K562 (cell line): Measurements from ENCODE around the gene UHRF1. TPM values are rescaled to one million over a fixed set of nuclear protein-coding genes. Genes with fewer than 3 reads are reported as not detected.

Experiments used
- ATF4 ChIP-seq: fragments of 450-650 bp; formaldehyde crosslinking; IDR thresholded peaks from 2 replicates; pipeline ENCODE4 v1.4.0; 2022; ENCODE audit warnings: mild to moderate bottlenecking, moderate library complexity
- CEBPB ChIP-seq: fragments of 450-650 bp; IDR thresholded peaks from 2 replicates; pipeline ENCODE4 v1.6.1; 2016; ENCODE audit warnings: missing genetic modification characterization, missing compliant biosample characterization
- DEAF1 ChIP-seq: fragments of 450-650 bp; formaldehyde crosslinking; IDR thresholded peaks from 2 replicates; pipeline ENCODE4 v1.4.0; 2020; ENCODE audit warnings: mild to moderate bottlenecking, moderate library complexity
- EP300 ChIP-seq: IDR thresholded peaks from 2 replicates; pipeline ENCODE4 v1.6.1; 2012; ENCODE audit warnings: low read length, improper control_type of control experiment
- FOXJ2 ChIP-seq: fragments of 200-800 bp; sonication (Bioruptor generic); IDR thresholded peaks from 2 replicates; pipeline ENCODE4 v1.6.1; 2016; ENCODE audit warnings: missing genetic modification characterization, missing compliant biosample characterization
- FOXM1 ChIP-seq, 2 experiments: fragments of 450-650 bp in 1 of 2; sonication (generic) in 1 of 2; formaldehyde crosslinking in 1 of 2; IDR thresholded peaks; 2 replicates each; pipeline versions ENCODE4 v1.6.1 to v1.9.0; 2017 to 2022; ENCODE audit warnings: low read depth in 2 of 2, mild to moderate bottlenecking in 2 of 2, missing genetic modification reagents in 1 of 2, moderate library complexity in 1 of 2
- KAT8 ChIP-seq: fragments of 450-650 bp; IDR thresholded peaks from 2 replicates; pipeline ENCODE4 v1.6.1; 2016; ENCODE audit warnings: low read depth, mild to moderate bottlenecking
- L3MBTL2 ChIP-seq: fragments of 450-650 bp; IDR thresholded peaks from 2 replicates; pipeline ENCODE4 v1.6.1; 2016; ENCODE audit warnings: mild to moderate bottlenecking, moderate library complexity
- MNT ChIP-seq, 2 experiments: fragments of 450-650 bp; conservative IDR thresholded peaks; 2 replicates each; pipeline ENCODE4 v1.6.1; 2017; ENCODE audit warnings: mild to moderate bottlenecking in 2 of 2, moderate library complexity in 2 of 2
- NCOA1 ChIP-seq: fragments of 450-650 bp; IDR thresholded peaks from 2 replicates; pipeline ENCODE4 v1.6.1; 2016; ENCODE audit warnings: low read depth
- POLR2AphosphoS2 ChIP-seq: IDR thresholded peaks from 2 replicates; pipeline ENCODE4 v1.6.1; 2012; ENCODE audit warnings: low read length, improper control_type of control experiment
- SMARCA4 ChIP-seq: fragments of 450-650 bp; IDR thresholded peaks from 2 replicates; pipeline ENCODE4 v1.6.1; 2016
- SREBF1 ChIP-seq: fragments of 150-350 bp; IDR thresholded peaks from 2 replicates; pipeline ENCODE4 v1.6.1; 2014; ENCODE audit warnings: antibody characterized with exemption, low read depth, low read length, borderline replicate concordance
- TBL1XR1 ChIP-seq, 2 experiments: IDR thresholded peaks; 2 replicates each; pipeline ENCODE4 v1.6.1; 2012; ENCODE audit warnings: improper control_type of control experiment in 2 of 2, low read length in 2 of 2, mild to moderate bottlenecking in 1 of 2
- TBP ChIP-seq: optimal IDR thresholded peaks from 2 replicates; pipeline ENCODE3; 2011; ENCODE audit warnings: low read depth, low read length, improper control_type of control experiment
- YY1 ChIP-seq, 3 experiments: IDR thresholded peaks; 2 replicates each; pipeline ENCODE4 v1.6.1; 2011; ENCODE audit warnings: low read length in 2 of 3, mild to moderate bottlenecking in 2 of 3, moderate library complexity in 2 of 3, borderline replicate concordance in 1 of 3, control low read depth in 1 of 3, low read depth in 1 of 3; ENCODE audit not compliant: insufficient read depth in 3 of 3, insufficient replicate concordance in 2 of 3, control insufficient read depth in 1 of 3, insufficient read length in 1 of 3; ENCODE audit errors: extremely low read depth in 1 of 3
- ZNF121 ChIP-seq: sonication (generic); formaldehyde crosslinking; conservative IDR thresholded peaks from 2 replicates; pipeline ENCODE4 v1.8.0; 2022; ENCODE audit warnings: missing genetic modification reagents
- ZNF280A ChIP-seq: fragments of 450-650 bp; IDR thresholded peaks from 2 replicates; pipeline ENCODE4 v1.6.1; 2018; ENCODE audit warnings: mild to moderate bottlenecking, low read depth; ENCODE audit not compliant: partially characterized antibody
- ZNF384 ChIP-seq: IDR thresholded peaks from 2 replicates; pipeline ENCODE4 v1.6.1; 2012; ENCODE audit warnings: low read depth, low read length, improper control_type of control experiment
- ZNF778 ChIP-seq: fragments of 450-650 bp; formaldehyde crosslinking; IDR thresholded peaks from 2 replicates; pipeline ENCODE4 v1.4.0; 2020; ENCODE audit warnings: mild to moderate bottlenecking, moderate library complexity
- polyA plus RNA-seq, 8 experiments: library from polyadenylated mRNA; depleted of rRNA in 4 of 8; stranded (reverse) in 5 of 8; unstranded in 3 of 8; fragments of >200 nt; fragmentation: Nextera tagmentation in 2 of 8; fragmentation: Illumina TruSeq in 1 of 8; extraction: Ambion mirVana in 2 of 8; extraction: Trizol in 1 of 8; gene quantifications; 2 replicates each; pipeline versions ENCODE4 v1.2.1 to v1.2.3, GENCODE V29; 2011 to 2014; ENCODE audit warnings: inconsistent platforms in 1 of 8, missing spikeins in 1 of 8
- total RNA-seq, 7 experiments: library from RNA; depleted of rRNA in 6 of 7; stranded (reverse); fragments of >200 nt in 6 of 7; fragmentation: Illumina TruSeq in 2 of 7; extraction: Trizol in 2 of 7; gene quantifications; 2 replicates each; pipeline versions ENCODE4 v1.2.1 to v1.2.3, GENCODE V29; 2011 to 2021; ENCODE audit warnings: low replicate concordance in 1 of 7

UHRF1 gene
- total and polyA plus RNA-seq, 9 of the 15 experiments (the other 6 are each of a cell fraction or from before 2014, with no cell fraction given), result 6.0 to 101 (median 30.9) TPM

GRCh38 chr19:4991996-4992698 is 82.8 kb downstream of the UHRF1 start (continued):
- TF ChIP-seq SMARCA4 (0 out of 2 replicates have a peak, but pooled peaks have one; percentile 24), ZNF121 (CRISPR knock-in tag) (peak; percentile 75), TBL1XR1 (IDR thresholded peaks at IDR 0.05; ENCODE audit: low read length in 2 of 2) (peak in 1 of 2 experiments; percentile 25; a peak in 1 of 4 replicates), ZNF280A (no peak), MNT (conservative IDR thresholded peaks at IDR 0.05) (no peak), KAT8 (no peak), ZNF778 (CRISPR knock-in tag) (no peak), EP300 (peak; percentile 53; the same call in 1 of the 2 replicates), DEAF1 (CRISPR knock-in tag) (no peak), L3MBTL2 (no peak), NCOA1 (no peak), TBP (no peak), POLR2AphosphoS2 (no peak), ATF4 (CRISPR knock-in tag) (no peak), CEBPB (tag) (no peak), SREBF1 (no peak), FOXM1 (IDR thresholded peaks at IDR 0.05; ENCODE audit: low read depth) (peak; percentile 93; the same call in 1 of the 2 replicates), FOXM1 (CRISPR knock-in tag; IDR thresholded peaks at IDR 0.05; ENCODE audit: low read depth) (no peak), YY1 (IDR thresholded peaks at IDR 0.05; ENCODE audit: borderline replicate concordance in 1 of 3, control insufficient read depth in 1 of 3, extremely low read depth in 1 of 3, insufficient read depth in 3 of 3, insufficient read length in 1 of 3, insufficient replicate concordance in 2 of 3, low read depth in 1 of 3, low read length in 2 of 3) (no peak), FOXJ2 (no peak), ZNF384 (no peak)
